PC-9 (cell line): ENCODE results near the gene POMT1.

Experiments
- CTCF ChIP-seq: fragments of 200-600 bp; sonication (generic); conservative IDR thresholded peaks from 2 replicates; pipeline ENCODE4 v1.6.1; 2017; ENCODE audit warnings: mixed run types, antibody characterized with exemption, mild to moderate bottlenecking, moderate library complexity
- EZH2 ChIP-seq: fragments of 200-600 bp; sonication (generic); IDR thresholded peaks from 2 replicates; pipeline ENCODE4 v1.8.0; 2017; ENCODE audit warnings: antibody characterized with exemption, low read depth

- TF ChIP-seq EZH2, result no peak
- no peak for TF ChIP-seq CTCF
These were observed 28.0 kb upstream of the POMT1 start for GRCh38 chr9:131474711-131475110.
